Middle frontal gyrus (tissue), 1 donor: ENCODE results near the gene LIN37.
"Not testable (repeated sequence)": the region's sequence is repeated elsewhere in the genome, so short reads cannot be mapped to it uniquely, and the experiment has no call there.

Experiments
- DNase-seq: peaks from one replicate; pipeline ENCODE4 v3.0.0-alpha.2; 2015; ENCODE audit warnings: low spot score; ENCODE audit errors: extremely low spot score

Gene LIN37

DNA sequence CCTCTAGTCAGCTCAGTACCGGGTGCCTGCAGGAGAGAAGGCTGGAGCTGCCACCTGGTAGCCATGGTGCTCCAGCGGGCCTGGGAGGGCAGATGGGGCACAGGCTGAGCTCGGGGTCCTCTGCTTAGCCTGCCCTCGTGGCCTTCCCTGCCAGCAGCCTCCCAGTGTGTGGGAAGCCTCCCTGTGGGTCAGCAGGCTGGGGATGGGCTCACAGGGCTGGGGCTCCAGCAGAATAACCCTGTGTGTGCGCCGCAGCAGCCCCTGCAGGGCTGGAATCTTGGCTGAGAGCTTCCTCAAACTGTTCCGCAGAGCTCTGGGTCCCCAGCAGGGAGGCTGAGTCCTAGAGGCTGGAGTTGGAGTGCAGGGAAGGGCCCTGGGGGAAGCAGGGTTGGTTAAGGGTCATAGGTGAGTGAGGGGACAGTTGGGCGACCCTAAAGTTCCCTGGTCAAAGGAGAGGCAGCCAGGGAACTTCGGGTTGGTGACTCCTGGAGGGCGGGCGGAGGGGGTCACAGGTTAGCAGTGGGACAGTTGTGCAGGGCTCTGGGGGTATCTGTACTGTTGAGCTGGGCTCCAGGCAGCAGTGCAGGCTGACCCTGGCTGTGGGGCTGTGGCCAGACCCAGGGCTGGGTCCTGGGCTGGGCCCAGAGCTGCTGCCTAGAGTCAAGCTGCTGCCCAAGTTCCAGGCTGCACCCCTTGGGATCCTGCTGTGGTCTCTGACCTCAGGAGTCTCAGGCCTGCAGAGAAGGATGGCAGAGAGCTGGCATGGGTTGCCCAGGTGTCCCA, 41.0 kb downstream of the LIN37 start:
- DNase-seq: no peak

DNA sequence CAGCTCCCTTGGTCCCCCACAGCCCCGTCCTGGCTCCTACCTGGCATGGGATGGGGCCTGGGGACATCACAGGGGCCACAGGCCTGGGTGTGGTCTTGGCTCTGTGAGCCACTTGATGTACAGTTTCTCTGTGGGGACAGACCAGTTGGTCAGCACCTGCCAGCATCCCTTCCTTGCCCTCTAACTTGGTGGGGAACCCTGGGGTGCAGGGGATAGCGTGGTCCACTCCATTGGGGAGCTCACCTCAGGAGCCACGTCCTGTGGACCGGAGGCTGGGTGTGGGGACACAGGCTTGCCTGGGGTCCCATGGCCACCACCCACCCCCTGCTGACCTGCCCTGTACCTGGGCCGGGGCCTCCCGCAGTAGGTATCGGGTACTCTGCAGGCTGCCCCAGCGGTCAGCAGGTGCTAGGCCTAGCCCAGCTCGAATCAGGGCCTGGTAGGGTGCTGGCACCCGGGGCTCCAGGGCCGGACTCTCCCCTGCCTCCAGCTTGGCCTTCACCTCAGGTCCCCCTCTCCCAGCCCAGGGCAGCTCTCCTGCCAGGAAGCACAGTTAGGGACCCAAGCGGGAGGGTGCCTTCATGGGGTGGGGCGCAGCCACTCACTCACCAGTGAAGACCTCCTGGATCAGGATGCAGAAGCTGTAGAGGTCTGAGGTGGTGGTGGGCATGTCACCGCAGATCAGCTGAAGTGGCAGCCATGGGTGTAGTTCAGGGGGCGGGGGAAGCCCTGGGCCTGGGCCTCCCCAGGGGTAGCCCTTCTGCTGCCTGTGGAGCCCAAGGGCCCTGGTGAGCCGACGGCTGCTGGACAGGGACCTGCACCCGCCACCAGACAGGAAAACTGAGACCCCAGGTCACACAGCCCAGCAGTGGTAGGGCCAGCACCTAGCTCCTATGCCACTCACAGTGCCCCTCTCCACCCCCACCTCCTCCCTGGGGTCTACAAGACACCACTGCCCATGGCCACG, 41.9 kb downstream of the LIN37 start:
- no peak for DNase-seq

DNA sequence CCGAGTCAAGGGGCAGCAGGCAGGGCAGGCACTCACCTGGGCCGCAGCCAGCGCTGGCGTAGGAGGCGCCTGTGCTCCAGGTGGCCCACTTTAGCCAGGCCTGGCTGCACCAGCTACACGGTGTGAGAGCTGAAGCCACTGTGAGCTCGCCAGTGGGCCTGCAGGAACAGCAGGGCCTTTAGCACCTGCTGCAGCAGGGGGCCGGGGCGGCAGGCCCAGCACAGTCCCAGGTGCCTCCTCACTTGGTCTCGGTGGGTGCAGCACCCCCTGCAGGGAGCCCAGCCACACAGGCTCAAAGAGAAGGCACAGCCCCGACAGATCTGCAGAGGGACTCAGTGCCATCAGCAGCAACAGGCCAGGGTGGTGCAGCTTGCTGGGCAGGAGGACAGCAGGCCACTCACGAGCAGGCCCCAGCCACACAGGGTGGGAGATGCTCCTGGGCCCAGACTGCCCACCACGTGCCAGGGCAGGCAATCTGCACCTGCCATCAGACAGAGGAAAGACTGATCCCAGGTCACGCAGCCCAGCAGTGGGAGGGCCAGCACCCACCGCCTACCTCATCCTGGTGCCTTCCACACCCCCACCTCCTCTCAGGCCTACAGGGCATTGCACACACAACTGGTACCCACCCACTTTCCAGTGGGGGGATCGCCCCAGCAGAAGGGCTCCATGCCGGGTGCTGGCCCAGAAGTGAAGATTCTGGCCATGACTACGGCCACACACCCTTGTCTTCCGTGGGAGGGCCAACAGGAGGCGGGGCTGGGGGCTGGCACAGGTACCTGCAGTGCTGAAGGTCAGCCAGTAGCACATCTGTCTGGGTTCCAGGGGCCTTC, 42.8 kb downstream of the LIN37 start:
- DNase-seq: no peak

DNA sequence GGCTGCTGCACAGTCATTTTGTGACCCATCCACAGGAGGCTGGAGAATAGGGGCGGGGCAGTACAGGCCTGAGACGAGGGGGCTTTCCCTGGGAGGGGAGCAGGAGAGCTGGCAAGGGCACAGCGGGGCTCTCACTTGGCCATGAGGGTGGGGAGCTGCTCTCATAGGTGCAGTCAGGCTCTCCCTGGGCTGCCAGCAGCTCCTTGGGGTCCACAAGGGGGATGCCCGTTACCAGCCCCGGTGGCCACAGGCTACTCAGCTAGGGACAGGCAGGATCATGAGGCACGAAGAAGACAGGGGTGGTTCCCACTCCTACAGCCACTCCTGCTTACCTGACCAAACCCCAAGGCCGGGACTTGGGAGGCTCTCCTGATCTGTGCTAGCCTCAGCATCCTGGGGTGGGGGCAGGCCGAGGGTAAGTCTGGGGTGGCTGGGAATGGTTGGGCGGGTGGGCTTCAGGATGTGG, 43.5 kb downstream of the LIN37 start:
- no peak for DNase-seq

DNA sequence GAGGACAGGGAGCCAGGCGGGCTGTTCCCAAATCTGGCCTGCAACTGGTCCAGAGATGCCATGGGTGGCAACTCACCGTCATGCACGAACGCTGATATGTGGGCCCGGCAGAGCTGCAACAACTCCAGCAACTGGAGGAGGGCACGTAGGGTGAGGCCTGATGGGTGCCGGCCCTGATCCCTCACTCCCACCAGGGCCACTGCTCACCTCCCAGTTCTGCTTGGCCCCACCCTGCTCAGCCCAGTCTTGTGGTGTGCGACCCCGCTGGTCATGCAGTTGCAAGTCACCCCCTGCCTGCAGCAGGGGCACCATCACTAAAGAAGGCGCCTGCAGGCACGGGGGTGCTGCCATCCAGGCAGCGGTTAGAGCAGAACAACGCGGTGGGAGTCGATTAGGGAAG, 43.9 kb downstream of the LIN37 start:
- no peak for DNase-seq

DNA sequence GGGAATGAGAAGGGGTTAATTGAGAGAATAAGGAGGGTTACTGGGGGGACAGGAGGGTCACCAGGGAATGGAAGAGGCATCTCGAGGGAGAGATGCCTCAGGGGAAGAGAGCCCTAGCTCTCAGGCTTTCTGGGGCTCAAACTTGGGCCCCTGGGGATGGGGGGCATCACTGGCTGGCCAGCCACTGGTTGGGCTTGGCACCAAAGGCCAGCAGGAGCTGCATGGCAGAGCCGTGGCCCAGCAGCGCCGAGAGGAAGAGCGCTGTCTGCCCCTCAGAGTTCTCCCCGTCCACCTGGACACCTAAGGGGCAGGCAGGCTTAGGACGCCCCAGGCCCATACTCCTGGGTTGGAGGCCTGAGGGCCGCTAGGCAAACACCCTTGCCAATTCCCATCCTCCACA, 44.5 kb downstream of the LIN37 start:
- DNase-seq: no peak

DNA sequence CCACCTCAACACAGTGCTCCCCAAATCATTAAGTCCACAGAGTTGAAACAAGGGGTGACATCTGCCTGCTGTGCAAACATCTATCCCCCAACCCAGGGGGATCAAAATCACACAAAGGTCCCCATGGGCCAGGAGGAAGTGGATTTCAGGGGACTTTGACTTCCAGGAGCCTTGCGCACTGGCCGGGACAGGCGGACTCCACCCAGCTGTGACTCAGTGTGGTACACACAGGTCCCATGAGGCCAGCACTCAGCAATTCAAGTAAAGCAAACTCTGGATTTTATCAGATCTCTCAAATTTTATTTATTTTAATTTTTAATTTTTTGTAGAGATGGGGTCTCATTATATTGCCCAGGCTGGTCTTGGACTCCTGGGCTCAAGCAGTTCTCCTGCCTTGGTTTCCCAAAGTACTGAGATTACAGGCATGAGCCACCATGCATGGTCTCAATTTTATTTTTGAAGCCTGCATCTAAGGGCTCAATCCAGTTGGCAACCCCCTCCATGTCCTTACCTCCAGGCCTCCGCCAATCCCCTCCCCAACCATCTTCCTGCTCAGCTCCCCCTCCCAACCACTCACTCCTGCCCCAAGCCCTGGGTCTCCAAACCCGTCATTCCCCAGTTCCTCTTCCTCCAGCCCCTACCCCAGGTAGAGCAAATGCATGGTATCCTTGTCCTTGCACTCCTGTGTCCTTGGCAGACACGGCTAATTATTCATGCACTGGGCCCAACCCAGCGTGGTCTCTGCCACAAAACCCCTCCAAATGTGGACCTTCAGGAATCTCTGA, 45.2 kb downstream of the LIN37 start:
- no peak for DNase-seq

DNA sequence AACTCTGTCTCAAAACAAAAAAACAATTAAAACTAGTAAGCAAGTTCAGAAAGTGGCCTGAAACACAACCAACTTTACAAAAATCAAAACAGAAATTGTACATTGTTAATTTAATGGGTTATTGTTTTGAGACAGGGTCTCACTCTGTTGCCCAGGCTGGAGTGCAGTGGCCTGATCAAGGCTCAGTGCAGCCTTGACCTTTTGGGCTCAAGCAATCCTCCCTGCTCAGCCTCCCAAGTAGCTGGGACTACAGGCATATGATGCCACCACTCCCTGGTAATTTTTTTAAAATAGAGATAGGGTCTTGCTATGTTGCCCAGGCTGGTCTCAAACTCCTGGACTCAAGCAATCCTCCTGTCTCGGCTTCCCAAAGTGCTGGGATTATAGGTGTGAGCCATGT, 47.2 kb downstream of the LIN37 start:
- not testable (repeated sequence) for DNase-seq

DNA sequence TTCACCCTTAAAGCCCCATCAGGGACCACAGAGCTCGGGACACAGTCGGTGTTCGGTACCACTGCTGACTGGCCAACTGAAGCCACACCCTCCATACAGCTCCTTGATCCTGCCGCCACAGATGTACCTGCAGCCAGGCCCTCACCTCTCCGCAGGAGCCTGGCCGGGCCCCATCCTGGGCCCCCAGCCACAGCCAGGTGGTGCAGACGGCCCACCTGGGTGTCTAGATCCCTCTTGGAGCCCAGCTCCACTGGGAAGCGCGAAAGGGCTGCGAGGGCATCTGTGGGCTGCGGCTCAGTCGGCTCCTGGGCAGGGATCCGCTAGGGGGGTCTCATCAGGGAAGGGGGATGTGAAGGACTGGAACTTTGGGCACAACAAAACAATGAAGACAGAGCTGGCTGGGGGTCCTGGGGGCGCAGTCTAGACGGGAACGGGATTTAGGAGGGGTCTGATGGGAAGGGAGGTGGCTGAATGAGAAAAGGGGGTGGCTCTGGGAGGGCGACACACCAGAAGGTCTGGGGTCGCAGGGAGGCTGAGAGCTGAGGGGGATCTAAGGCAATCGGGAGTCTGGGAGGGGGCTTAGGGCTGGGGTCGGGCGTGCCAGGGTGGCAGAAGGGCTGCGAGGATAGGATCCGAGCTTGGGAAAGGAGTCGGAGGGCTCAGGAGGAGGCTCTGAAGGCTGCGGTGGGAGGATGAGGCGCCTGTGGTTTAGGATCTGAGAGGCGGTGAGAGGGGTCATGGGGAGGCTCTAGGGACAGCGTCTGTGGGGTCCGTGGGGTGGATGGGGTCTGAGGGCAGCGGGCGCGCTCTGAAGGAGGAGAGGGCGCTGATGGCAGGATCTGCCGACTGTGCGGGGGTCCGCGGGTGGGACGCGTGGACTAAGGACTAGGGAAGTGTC, 48.5 kb downstream of the LIN37 start:
- DNase-seq: no peak

DNA sequence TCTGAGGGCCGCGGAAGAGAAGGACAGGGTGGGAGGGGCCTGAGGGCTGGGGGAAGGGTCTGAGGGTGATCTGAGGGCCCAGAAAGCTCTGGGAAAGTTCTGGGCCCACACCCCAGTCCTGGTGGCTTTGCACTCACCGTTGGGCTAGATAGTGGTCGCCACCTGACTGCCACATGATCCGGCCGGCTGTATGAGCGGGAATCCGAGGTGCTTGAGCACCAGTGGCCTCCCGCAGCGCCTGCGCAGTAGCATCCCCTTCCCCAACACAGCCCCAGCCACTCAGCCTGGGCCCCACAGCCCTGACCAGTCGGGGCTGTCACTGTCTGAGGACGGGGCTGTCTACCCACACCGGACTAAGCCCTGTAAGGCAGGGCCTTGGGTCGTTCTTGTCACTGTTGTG, 49.3 kb downstream of the LIN37 start:
- no peak for DNase-seq

DNA sequence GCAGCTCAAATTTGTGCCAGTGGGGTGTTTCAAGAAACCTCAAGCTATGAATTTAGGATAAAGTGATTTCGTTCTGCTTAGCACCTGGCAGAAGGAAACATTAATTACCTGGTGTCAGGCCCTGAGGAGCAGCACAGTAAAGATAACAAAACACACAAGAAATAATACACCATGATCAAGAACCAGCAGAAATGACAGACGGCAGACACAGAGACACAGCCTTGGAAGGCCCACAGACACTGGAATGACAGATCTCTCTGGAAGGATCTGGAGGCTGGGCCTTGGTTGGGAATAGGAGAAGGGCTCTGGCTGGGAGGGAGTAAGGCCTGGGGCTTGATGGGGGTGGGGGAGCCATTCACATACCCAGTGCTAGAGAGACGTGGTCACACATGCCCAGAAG, 53.5 kb downstream of the LIN37 start:
- no peak for DNase-seq
